Adrenal gland (tissue), 12 donors: ENCODE measurements around the gene CENPM. TPM values are rescaled to one million over a fixed set of nuclear protein-coding genes. Genes with fewer than 3 reads are reported as not detected.
A peak's percentile ranks its signal among the peaks of the same experiment; 100 is the strongest.

Experiments used
- DNase-seq, 7 donors: peaks; one replicate each; pipeline ENCODE4 v3.0.0-alpha.2; 2019 to 2020
- H3K27ac ChIP-seq, 5 donors: fragments of 200-600 bp; sonication (generic) in 4 of 5; 1 replicate in 3 of 5; 2 replicates in 2 of 5; pipeline versions ENCODE4 v1.5.1 to v1.8.0; 2016 to 2020; ENCODE audit warnings: mild to moderate bottlenecking in 1 of 5
- H3K27me3 ChIP-seq: fragments of 200-600 bp; 2 replicates; pipeline ENCODE4 v1.8.0; 2021
- H3K36me3 ChIP-seq, 2 donors: fragments of 200-600 bp; replicated peaks in 1 of 2; 1 replicate in 1 of 2; 2 replicates in 1 of 2; pipeline versions ENCODE4 v1.5.1 to v1.8.0; 2018 to 2022
- H3K4me1 ChIP-seq, 2 donors: fragments of 200-600 bp; replicated peaks in 1 of 2; 1 replicate in 1 of 2; 2 replicates in 1 of 2; pipeline versions ENCODE4 v1.5.1 to v1.8.0; 2018 to 2021
- H3K4me3 ChIP-seq, 4 donors: fragments of 200-600 bp; sonication (generic) in 3 of 4; one replicate each; pipeline ENCODE4 v1.5.1; 2016 to 2018
- H3K9me3 ChIP-seq, 3 donors: fragments of 200-600 bp; sonication (generic) in 1 of 3; replicated peaks in 1 of 3; 1 replicate in 2 of 3; 2 replicates in 1 of 3; pipeline versions ENCODE4 v1.5.1 to v1.8.0; 2016 to 2021
- POLR2A ChIP-seq, 2 donors: fragments of 450-650 bp; IDR thresholded peaks; one replicate each; pipeline ENCODE4 v1.6.1; 2017; ENCODE audit warnings: antibody characterized with exemption in 2 of 2, mild to moderate bottlenecking in 2 of 2, moderate library complexity in 1 of 2
- WGBS, 4 donors: extraction: QIAGEN DNeasy Blood & Tissue Kit in 2 of 4; methylation state at CpG; one replicate each; pipeline versions ENCODE4 v1.1.5 to v1.1.7; 2013 to 2017; 5-methylcytosine and 5-hydroxymethylcytosine counted together
- intact Hi-C, 2 donors: fragments of 100-400 bp; cut with DNase I; formaldehyde crosslinking; loops; one replicate each; pipeline versions ENCODE4 v1.14.1 to v1.15.0; 2022 to 2023
- polyA plus RNA-seq, 3 donors: library from polyadenylated mRNA; stranded (reverse); fragments of 200-250 nt in 2 of 3; fragments of 350-450 nt in 1 of 3; fragmentation: Illumina TruSeq in 1 of 3; extraction: RNeasy Lipid Tissue Mini Kit (QIAGEN cat#74804) in 1 of 3; gene quantifications; one replicate each; pipeline ENCODE4 v1.2.3, GENCODE V29; 2013 to 2014
- total RNA-seq, 9 donors: library from RNA; depleted of rRNA in 4 of 9; stranded (reverse); fragments of >200 nt in 4 of 9; fragments of 120-200 nt in 1 of 9; fragmentation: NEBNext Ultra II Directional in 1 of 9; extraction: Animal tissue kit (Norgen Biotek cat#: 25700) in 1 of 9; gene quantifications; one replicate each; pipeline versions ENCODE4 v1.1.0 to v1.2.4, GENCODE V29; 2013 to 2023
- TF ChIP-seq, protein P1 (sequence below), 6 experiments: fragments of 450-650 bp in 4 of 6; fragments of 200-600 bp in 2 of 6; sonication (generic) in 1 of 6; IDR thresholded peaks; 1 replicate in 5 of 6; 2 replicates in 1 of 6; pipeline versions ENCODE4 v1.5.1 to v1.8.0; 2016 to 2021; ENCODE audit warnings: antibody characterized with exemption in 6 of 6, mild to moderate bottlenecking in 2 of 6, moderate library complexity in 1 of 6
- donor health status: healthy with polysubstance abuse.
- donor health status: Bipolar disorder and iron deficiency.
- donor health status: DM: yes; HTN: yes; CAD: no.
- donor health status: DM: no; HTN: no; CAD: no.
- donor health status: DM: no; HTN: no; CAD: no.
- donor health status: DM: yes; HTN: yes; CAD: no.

Gene CENPM
- total and polyA plus RNA-seq, 12 donors = 0.88 to 9.2 (median 1.7) TPM; not detected in 1

DNA sequence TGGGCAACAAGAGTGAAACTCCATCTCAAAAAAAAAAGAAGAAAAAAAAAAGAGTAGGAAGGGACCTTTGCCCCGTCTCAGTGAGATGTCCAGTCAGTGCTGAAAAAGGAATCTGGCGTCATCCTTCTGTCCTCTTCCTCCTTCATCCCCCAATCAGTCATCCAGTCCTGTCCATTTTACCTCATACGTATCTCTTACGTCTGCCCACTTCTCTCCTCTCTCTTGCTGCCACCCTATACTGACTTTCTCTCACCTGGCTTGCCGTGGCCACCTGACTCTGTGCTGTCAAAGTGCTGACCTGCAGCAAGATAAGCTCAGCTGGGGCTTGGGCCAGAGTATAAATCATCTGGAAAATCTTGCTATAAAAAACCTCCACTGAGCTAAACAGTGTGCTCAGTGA, 35.9 kb upstream of the CENPM start:
- Histone ChIP-seq H3K9me3 (no peaks in the 10 kb centered on the region), H3K27ac (no peak overlapping the region), H3K27me3 (no peaks in the 10 kb centered on the region), H3K4me3 (no peak overlapping the region), H3K4me1 (no peaks in the 10 kb centered on the region), H3K36me3 (no peaks in the 10 kb centered on the region)
- intact Hi-C loops = no loop called here
- WGBS, 4 donors = 50 to 61% (median 55%) methylated on average over 5 of the region's 5 CpGs
- DNase-seq = no peak
- TF ChIP-seq POLR2A (IDR thresholded peaks at IDR 0.05) = no peak
- TF ChIP-seq, protein P1, sequence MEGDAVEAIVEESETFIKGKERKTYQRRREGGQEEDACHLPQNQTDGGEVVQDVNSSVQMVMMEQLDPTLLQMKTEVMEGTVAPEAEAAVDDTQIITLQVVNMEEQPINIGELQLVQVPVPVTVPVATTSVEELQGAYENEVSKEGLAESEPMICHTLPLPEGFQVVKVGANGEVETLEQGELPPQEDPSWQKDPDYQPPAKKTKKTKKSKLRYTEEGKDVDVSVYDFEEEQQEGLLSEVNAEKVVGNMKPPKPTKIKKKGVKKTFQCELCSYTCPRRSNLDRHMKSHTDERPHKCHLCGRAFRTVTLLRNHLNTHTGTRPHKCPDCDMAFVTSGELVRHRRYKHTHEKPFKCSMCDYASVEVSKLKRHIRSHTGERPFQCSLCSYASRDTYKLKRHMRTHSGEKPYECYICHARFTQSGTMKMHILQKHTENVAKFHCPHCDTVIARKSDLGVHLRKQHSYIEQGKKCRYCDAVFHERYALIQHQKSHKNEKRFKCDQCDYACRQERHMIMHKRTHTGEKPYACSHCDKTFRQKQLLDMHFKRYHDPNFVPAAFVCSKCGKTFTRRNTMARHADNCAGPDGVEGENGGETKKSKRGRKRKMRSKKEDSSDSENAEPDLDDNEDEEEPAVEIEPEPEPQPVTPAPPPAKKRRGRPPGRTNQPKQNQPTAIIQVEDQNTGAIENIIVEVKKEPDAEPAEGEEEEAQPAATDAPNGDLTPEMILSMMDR (IDR thresholded peaks at IDR 0.05) = no peak

GRCh38 chr22:41979423-41980250, 32.7 kb upstream of the CENPM start:
- no peak overlapping the region for H3K4me3 ChIP-seq
- H3K27ac ChIP-seq = no peak overlapping the region
- H3K4me1 ChIP-seq = no peaks in the 10 kb centered on the region
- H3K27me3 ChIP-seq = peaks cover 14% of the 10 kb centered on the region
- intact Hi-C loops = loop anchor here in 1 of 2 donors (10.0 kb wide), 1 partner anchor 455 kb away; the partner anchor contains the start of gene NFAM1
- no peak for TF ChIP-seq POLR2A (IDR thresholded peaks at IDR 0.05)
- TF ChIP-seq, protein P1 (IDR thresholded peaks at IDR 0.05) = no peak
- DNase-seq = no peak
- 66 to 86% (median 82%) methylated on average over 8 to 9 of the region's 9 CpGs for WGBS, 4 donors
- no peaks in the 10 kb centered on the region for H3K36me3 ChIP-seq
- no peaks in the 10 kb centered on the region for H3K9me3 ChIP-seq

DNA sequence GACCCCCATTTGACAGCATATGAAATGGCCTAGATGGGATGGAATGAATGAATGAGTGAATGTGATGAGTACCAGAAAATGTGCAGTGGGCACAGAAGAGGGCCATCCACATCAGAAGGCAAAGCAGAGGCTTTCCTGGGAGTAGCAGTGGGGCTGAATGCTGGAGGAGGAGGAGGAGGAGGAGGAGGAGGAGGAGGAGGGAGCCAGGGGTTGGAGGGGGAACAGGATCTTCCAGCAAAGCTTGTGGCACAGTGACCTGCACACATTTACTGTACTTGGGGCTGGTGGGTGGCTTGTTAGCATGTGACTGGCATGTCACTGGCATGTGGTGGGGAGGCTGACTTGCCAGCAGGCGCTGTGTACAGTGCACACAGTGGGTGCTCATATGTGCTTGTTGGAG, 31.8 kb upstream of the CENPM start:
- Histone ChIP-seq H3K36me3 (no peaks in the 10 kb centered on the region), H3K4me3 (no peak overlapping the region), H3K27ac (no peak overlapping the region), H3K4me1 (no peaks in the 10 kb centered on the region), H3K27me3 (peaks cover 17% of the 10 kb centered on the region), H3K9me3 (no peaks in the 10 kb centered on the region)
- TF ChIP-seq, protein P1 (IDR thresholded peaks at IDR 0.05) = no peak
- TF ChIP-seq POLR2A (IDR thresholded peaks at IDR 0.05) = no peak
- intact Hi-C loops = loop anchor here in 1 of 2 donors (10.0 kb wide), 1 partner anchor 456 kb away; the partner anchor contains the start of gene NFAM1
- no peak for DNase-seq
- 100% methylated on average over 1 of the region's 1 CpG for WGBS, 4 donors

DNA sequence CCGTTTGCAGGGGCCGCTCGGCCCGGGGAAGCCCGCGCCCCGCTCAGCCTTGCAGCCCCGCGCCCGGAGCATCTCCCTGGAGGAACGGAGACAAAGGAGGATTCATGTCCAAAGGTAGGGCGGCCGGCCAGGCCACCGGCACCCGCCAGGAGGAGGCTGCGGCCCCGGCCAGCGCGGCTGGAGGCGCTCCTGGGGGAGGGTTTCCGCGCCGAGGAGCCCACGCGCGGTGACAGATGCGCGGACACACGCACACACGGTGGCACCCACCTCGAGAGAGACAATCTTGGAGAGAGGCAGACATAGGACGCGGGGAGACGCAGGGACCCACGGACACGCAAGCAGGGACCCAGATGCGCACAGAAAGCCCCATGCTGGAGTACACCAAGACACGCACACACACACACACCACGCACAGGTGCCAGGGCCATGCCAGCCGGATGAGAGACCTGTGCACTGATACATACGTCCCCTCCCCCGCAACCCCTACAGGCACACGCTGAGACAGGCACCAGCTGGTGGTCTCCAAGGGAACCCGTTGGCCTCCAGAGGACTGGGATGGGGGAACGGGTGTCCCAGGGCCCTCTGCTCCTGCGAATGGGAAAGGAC, 30.1 kb upstream of the CENPM start:
- no peaks in the 10 kb centered on the region for H3K36me3 ChIP-seq
- peaks cover 23% of the 10 kb centered on the region for H3K27me3 ChIP-seq
- 0 to 20% (median 5%) methylated on average over 1 to 46 of the region's 46 CpGs for WGBS, 4 donors
- H3K9me3 ChIP-seq = no peaks in the 10 kb centered on the region
- H3K27ac ChIP-seq = no peak overlapping the region
- peak overlapping the region in 1 of 4 donors; percentile 68 for H3K4me3 ChIP-seq
- H3K4me1 ChIP-seq = no peaks in the 10 kb centered on the region
- intact Hi-C loops = loop anchor here in 1 of 2 donors (10.0 kb wide), 1 partner anchor 458 kb away; the partner anchor contains the start of gene NFAM1
- TF ChIP-seq POLR2A (IDR thresholded peaks at IDR 0.05) = no peak
- TF ChIP-seq, protein P1 (IDR thresholded peaks at IDR 0.05) = no peak
- no peak for DNase-seq
